Lower lobe of right lung (tissue), 2 donors: ENCODE results near the gene MAPK7. TPM values are rescaled to one million over a fixed set of nuclear protein-coding genes. Genes with fewer than 3 reads are reported as not detected.

Source experiments
- ATAC-seq, 2 donors: fragments of 200-7000 bp; cut with Tn5 transposase; one replicate each; pipeline ENCODE4 v1.9.1; 2020 to 2022; ENCODE audit warnings: mild to moderate bottlenecking in 2 of 2, moderate library complexity in 2 of 2
- DNase-seq: peaks from one replicate; pipeline ENCODE4 v3.0.0-alpha.2; 2020
- H3K27ac ChIP-seq: fragments of 200-600 bp; one replicate; pipeline ENCODE4 v1.8.0; 2022
- H3K27me3 ChIP-seq: fragments of 200-600 bp; one replicate; pipeline ENCODE4 v1.8.0; 2022; ENCODE audit warnings: low read depth
- H3K36me3 ChIP-seq: fragments of 200-600 bp; one replicate; pipeline ENCODE4 v1.8.0; 2022; ENCODE audit warnings: mild to moderate bottlenecking
- H3K4me1 ChIP-seq: fragments of 200-600 bp; one replicate; pipeline ENCODE4 v1.8.0; 2022
- H3K4me3 ChIP-seq: fragments of 200-600 bp; one replicate; pipeline ENCODE4 v1.8.0; 2022; ENCODE audit warnings: mild to moderate bottlenecking
- H3K9me3 ChIP-seq: fragments of 200-600 bp; one replicate; pipeline ENCODE4 v1.8.0; 2022
- intact Hi-C: fragments of 100-400 bp; cut with DNase I; formaldehyde crosslinking; loops from one replicate; pipeline ENCODE4 v1.11.0; 2022
- total RNA-seq: library from RNA; stranded (reverse); fragmentation: NEBNext Ultra II Directional; extraction: Animal tissue kit (Norgen Biotek cat#: 25700); gene quantifications from one replicate; pipeline ENCODE4 v1.2.1, GENCODE V29; 2021
- TF ChIP-seq, protein P1 (sequence below): fragments of 200-600 bp; IDR thresholded peaks from one replicate; pipeline ENCODE4 v1.8.0; 2022; ENCODE audit warnings: antibody characterized with exemption, mild to moderate bottlenecking
- donor health status: DM: no; HTN: yes; CAD: no; lungs with severe emphysema.

The MAPK7 gene
- total RNA-seq, 1 donor from 2014 or later, result 22.2 TPM

GRCh38 chr17:19341211-19341631 lies 37.1 kb upstream of the MAPK7 start:
- intact Hi-C loops, result no loop called here
- peaks cover 10% of the 10 kb centered on the region for H3K4me1 ChIP-seq
- H3K9me3 ChIP-seq, result no peaks in the 10 kb centered on the region
- no peaks in the 10 kb centered on the region for H3K36me3 ChIP-seq
- ATAC-seq (no peak), DNase-seq (no peak)
- TF ChIP-seq, protein P1, sequence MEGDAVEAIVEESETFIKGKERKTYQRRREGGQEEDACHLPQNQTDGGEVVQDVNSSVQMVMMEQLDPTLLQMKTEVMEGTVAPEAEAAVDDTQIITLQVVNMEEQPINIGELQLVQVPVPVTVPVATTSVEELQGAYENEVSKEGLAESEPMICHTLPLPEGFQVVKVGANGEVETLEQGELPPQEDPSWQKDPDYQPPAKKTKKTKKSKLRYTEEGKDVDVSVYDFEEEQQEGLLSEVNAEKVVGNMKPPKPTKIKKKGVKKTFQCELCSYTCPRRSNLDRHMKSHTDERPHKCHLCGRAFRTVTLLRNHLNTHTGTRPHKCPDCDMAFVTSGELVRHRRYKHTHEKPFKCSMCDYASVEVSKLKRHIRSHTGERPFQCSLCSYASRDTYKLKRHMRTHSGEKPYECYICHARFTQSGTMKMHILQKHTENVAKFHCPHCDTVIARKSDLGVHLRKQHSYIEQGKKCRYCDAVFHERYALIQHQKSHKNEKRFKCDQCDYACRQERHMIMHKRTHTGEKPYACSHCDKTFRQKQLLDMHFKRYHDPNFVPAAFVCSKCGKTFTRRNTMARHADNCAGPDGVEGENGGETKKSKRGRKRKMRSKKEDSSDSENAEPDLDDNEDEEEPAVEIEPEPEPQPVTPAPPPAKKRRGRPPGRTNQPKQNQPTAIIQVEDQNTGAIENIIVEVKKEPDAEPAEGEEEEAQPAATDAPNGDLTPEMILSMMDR, result no peak
- H3K27me3 ChIP-seq, result no peaks in the 10 kb centered on the region
- no peak overlapping the region for H3K27ac ChIP-seq
- no peak overlapping the region for H3K4me3 ChIP-seq

DNA sequence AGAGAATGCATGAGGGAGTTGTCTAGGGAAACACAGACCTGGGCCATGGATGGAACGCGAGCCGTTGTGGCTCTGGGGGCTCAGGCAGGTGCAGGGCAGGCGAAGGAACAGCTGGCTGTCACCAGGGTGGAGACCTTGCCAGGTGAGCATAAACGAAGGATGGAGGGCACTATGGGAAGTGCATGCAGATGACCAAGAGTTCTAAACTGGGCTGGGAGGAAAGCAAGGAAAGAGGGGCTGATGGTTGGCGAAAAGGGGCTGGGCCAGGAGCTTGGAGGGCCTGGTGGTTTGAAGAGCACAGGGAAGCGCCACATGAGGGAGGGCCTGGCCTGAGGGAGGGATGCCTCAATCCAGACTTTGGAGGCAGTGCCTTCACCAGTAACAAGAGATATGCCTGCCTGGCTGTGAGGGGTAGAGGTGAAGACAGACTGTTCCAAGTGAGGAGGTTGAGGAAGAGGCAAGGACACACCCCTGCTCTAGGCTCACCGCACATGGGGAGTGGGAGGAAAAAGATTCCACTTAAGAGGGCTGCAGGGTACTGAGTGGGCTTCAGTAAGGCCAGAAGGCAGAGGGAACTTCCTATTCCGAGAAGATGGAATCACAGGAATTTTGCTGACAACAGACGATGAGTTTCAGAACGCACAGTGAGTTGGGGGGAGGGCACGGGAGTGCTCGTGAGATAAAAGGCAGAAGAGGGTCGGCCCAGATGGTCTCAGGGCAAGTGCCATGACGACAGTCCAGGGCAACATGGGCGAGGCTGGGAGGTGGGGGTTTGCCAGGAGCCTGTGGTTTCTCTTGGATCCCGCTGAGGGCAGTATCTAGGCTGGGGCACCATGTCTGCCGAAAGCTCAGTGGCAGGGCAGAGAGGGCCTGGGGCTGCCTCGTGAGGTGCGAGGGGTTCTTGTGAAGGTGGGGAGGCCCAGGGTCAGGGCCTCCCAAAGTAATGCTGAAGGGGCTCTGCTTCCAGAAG lies 36.4 kb upstream of the MAPK7 start:
- no peak for DNase-seq
- TF ChIP-seq, protein P1, result no peak
- ATAC-seq, result no peak
- no peak overlapping the region for H3K4me3 ChIP-seq
- H3K4me1 ChIP-seq, result peaks cover 7% of the 10 kb centered on the region
- intact Hi-C loops, result no loop called here
- no peaks in the 10 kb centered on the region for H3K27me3 ChIP-seq
- H3K27ac ChIP-seq, result no peak overlapping the region
- no peaks in the 10 kb centered on the region for H3K9me3 ChIP-seq
- H3K36me3 ChIP-seq, result no peaks in the 10 kb centered on the region

DNA sequence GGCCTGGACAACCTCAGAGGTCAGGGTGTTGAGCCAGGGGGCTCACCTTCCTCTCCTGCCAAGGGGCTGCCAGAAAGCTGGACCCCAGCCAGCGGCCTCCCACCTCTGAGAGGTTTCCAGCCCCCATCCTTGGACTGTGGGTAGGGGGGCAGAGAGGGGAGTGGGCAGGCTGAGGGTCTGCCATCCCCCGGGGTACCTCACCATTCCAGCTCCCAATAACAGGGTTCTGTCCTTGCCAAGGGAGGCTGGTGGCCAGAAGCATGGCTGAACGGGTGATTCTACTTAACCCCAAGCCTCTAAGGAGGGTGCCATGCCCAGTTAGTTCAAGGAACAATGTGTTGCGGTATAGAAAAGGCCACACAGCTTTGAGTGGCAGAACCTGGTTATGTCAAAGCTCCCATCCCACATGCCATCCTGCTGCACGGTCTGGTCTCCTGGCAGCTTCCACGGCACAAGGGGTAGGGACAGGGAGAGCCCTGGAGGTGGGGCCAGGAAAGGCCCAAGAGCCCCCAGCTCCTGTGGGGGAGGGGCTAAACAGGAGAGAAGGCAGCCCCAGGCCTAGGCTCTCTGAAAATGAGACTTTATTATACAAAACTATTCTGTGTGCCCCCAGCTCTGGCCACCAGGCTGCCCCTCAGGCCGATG lies 35.6 kb upstream of the MAPK7 start:
- H3K27ac ChIP-seq, result no peak overlapping the region
- TF ChIP-seq, protein P1, result no peak
- H3K27me3 ChIP-seq, result no peaks in the 10 kb centered on the region
- DNase-seq (no peak), ATAC-seq (no peak)
- H3K36me3 ChIP-seq, result no peaks in the 10 kb centered on the region
- intact Hi-C loops, result no loop called here
- H3K9me3 ChIP-seq, result no peaks in the 10 kb centered on the region
- H3K4me1 ChIP-seq, result peaks cover 5% of the 10 kb centered on the region
- H3K4me3 ChIP-seq, result no peak overlapping the region

DNA sequence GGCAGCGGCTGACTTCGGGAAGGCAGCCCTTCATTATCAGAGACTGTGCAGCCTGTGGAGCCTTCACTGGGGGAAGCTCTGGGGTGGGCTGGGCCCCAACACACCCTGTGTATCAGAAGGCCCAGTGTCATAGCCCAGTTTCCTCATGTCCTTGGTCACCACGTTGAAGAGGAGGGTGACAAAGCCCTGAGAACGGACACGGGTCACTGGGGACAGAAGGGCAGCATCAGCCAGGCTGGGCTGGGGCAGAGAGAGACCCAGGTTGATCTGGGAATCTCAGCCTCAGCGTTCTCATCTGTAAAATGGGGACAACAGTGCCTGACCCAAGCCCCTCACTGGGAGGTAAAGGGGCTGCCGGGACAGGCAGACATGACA lies 35.1 kb upstream of the MAPK7 start:
- H3K4me3 ChIP-seq, result no peak overlapping the region
- no peaks in the 10 kb centered on the region for H3K36me3 ChIP-seq
- ATAC-seq, result no peak
- TF ChIP-seq, protein P1, result no peak
- peaks cover under 1% of the 10 kb centered on the region for H3K4me1 ChIP-seq
- H3K9me3 ChIP-seq, result no peaks in the 10 kb centered on the region
- H3K27ac ChIP-seq, result no peak overlapping the region
- DNase-seq, result no peak
- H3K27me3 ChIP-seq, result no peaks in the 10 kb centered on the region
- intact Hi-C loops, result no loop called here

GRCh38 chr17:19343671-19344151 lies 34.6 kb upstream of the MAPK7 start:
- intact Hi-C loops, result no loop called here
- H3K27me3 ChIP-seq, result no peaks in the 10 kb centered on the region
- H3K36me3 ChIP-seq, result no peaks in the 10 kb centered on the region
- no peak overlapping the region for H3K27ac ChIP-seq
- no peak for DNase-seq
- no peaks in the 10 kb centered on the region for H3K4me1 ChIP-seq
- ATAC-seq, result no peak
- H3K9me3 ChIP-seq, result no peaks in the 10 kb centered on the region
- no peak overlapping the region for H3K4me3 ChIP-seq
- TF ChIP-seq, protein P1, result no peak
